Smooth muscle cell (in vitro differentiated cells): ENCODE measurements around the gene SH2B3. TPM values are rescaled to one million over a fixed set of nuclear protein-coding genes. Genes with fewer than 3 reads are reported as not detected.

Source experiments
- DNase-seq: peaks from one replicate; lab custom pipeline; 2025; ENCODE audit not compliant: unreplicated experiment; lab: John Stamatoyannopoulos, UW
- H2AFZ ChIP-seq: fragments of 200-600 bp; sonication (generic); 2 replicates; pipeline ENCODE4 v1.6.0; 2016; ENCODE audit warnings: antibody characterized with exemption, low read depth, mild to moderate bottlenecking
- H3F3A ChIP-seq: fragments of 200-600 bp; sonication (generic); 2 replicates; pipeline ENCODE4 v1.6.0; 2017; ENCODE audit warnings: antibody characterized with exemption, low read depth
- H3K27ac ChIP-seq: fragments of 200-600 bp; sonication (generic); 2 replicates; pipeline ENCODE4 v1.5.1; 2016; ENCODE audit warnings: low read depth, mild to moderate bottlenecking
- H3K27me3 ChIP-seq: fragments of 200-600 bp; sonication (generic); 2 replicates; pipeline ENCODE4 v1.6.1; 2016; ENCODE audit warnings: low read depth, mild to moderate bottlenecking
- H3K36me3 ChIP-seq: fragments of 200-600 bp; sonication (generic); 2 replicates; pipeline ENCODE4 v1.5.1; 2016; ENCODE audit warnings: low read depth
- H3K4me1 ChIP-seq: fragments of 200-600 bp; sonication (generic); 2 replicates; pipeline ENCODE4 v1.5.1; 2016; ENCODE audit warnings: low read depth
- H3K4me2 ChIP-seq: fragments of 200-600 bp; sonication (generic); 2 replicates; pipeline ENCODE4 v1.6.0; 2016; ENCODE audit warnings: mild to moderate bottlenecking
- H3K4me3 ChIP-seq: fragments of 200-600 bp; sonication (generic); 2 replicates; pipeline ENCODE4 v1.5.1; 2016; ENCODE audit warnings: mild to moderate bottlenecking
- H3K79me2 ChIP-seq: fragments of 200-600 bp; sonication (generic); 2 replicates; pipeline ENCODE4 v1.6.0; 2016; ENCODE audit warnings: low read depth, mild to moderate bottlenecking
- H3K9ac ChIP-seq: fragments of 200-600 bp; sonication (generic); 2 replicates; pipeline ENCODE4 v1.6.0; 2016; ENCODE audit warnings: low read depth
- H3K9me3 ChIP-seq: fragments of 200-600 bp; sonication (generic); replicated peaks from 2 replicates; pipeline ENCODE4 v1.5.1; 2016; ENCODE audit warnings: low read depth
- H4K20me1 ChIP-seq: fragments of 200-600 bp; sonication (generic); 2 replicates; pipeline ENCODE4 v1.6.0; 2016; ENCODE audit warnings: low read depth
- CTCF ChIP-seq: fragments of 200-600 bp; sonication (generic); IDR thresholded peaks from 2 replicates; pipeline ENCODE4 v1.5.1; 2017; ENCODE audit warnings: borderline replicate concordance, mild to moderate bottlenecking, antibody characterized with exemption; ENCODE audit not compliant: insufficient read depth, poor library complexity, severe bottlenecking
- WGBS: methylation state at CpG from one replicate; pipeline ENCODE4 v1.1.7; 2016; ENCODE audit warnings: low lambda C conversion rate; 5-methylcytosine and 5-hydroxymethylcytosine counted together
- polyA plus RNA-seq: library from polyadenylated mRNA; unstranded; fragments of >200 nt; fragmentation: Nextera tagmentation; extraction: Ambion mirVana; gene quantifications from 2 replicates; pipeline ENCODE4 v1.2.1, GENCODE V29; 2016
- total RNA-seq: library from RNA; depleted of rRNA; stranded (reverse); fragments of >200 nt; gene quantifications from 2 replicates; pipeline ENCODE4 v1.2.3, GENCODE V29; 2014

SH2B3 gene
- total and polyA plus RNA-seq, 2 experiments from 2014 or later = 4.7 to 5.2 TPM

GRCh38 chr12:111362687-111363475 is 42.8 kb upstream of the SH2B3 start:
- H3F3A ChIP-seq = no peaks in the 10 kb centered on the region
- H3K4me1 ChIP-seq = peaks cover 5% of the 10 kb centered on the region
- H3K9me3 ChIP-seq = no peaks in the 10 kb centered on the region
- H3K79me2 ChIP-seq = no peaks in the 10 kb centered on the region
- H3K4me2 ChIP-seq = no peak overlapping the region
- H3K4me3 ChIP-seq = no peak overlapping the region
- DNase-seq = no peak
- WGBS = 97% methylated on average over 28 of the region's 59 CpGs
- H3K9ac ChIP-seq = no peak overlapping the region
- H3K36me3 ChIP-seq = no peaks in the 10 kb centered on the region
- H3K27me3 ChIP-seq = no peaks in the 10 kb centered on the region
- peaks cover 10% of the 10 kb centered on the region for H4K20me1 ChIP-seq
- TF ChIP-seq CTCF = no peak
- no peak overlapping the region for H2AFZ ChIP-seq
- H3K27ac ChIP-seq = no peak overlapping the region

GRCh38 chr12:111363578-111363977 is 42.1 kb upstream of the SH2B3 start:
- H3K9ac ChIP-seq = no peak overlapping the region
- no peak overlapping the region for H3K4me3 ChIP-seq
- no peak overlapping the region for H3K4me2 ChIP-seq
- no peaks in the 10 kb centered on the region for H3K36me3 ChIP-seq
- peaks cover 10% of the 10 kb centered on the region for H4K20me1 ChIP-seq
- no peak for TF ChIP-seq CTCF
- 85% methylated on average over 3 of the region's 3 CpGs for WGBS
- no peak overlapping the region for H3K27ac ChIP-seq
- H3K9me3 ChIP-seq = no peaks in the 10 kb centered on the region
- peaks cover 10% of the 10 kb centered on the region for H3K4me1 ChIP-seq
- no peaks in the 10 kb centered on the region for H3K79me2 ChIP-seq
- no peaks in the 10 kb centered on the region for H3F3A ChIP-seq
- H3K27me3 ChIP-seq = no peaks in the 10 kb centered on the region
- DNase-seq = no peak
- H2AFZ ChIP-seq = no peak overlapping the region

- 97% methylated on average over 10 of the region's 10 CpGs for WGBS
- Histone ChIP-seq H3K4me3 (no peak overlapping the region), H4K20me1 (peaks cover 10% of the 10 kb centered on the region), H3K27ac (no peak overlapping the region), H3K9me3 (no peaks in the 10 kb centered on the region), H3K27me3 (no peaks in the 10 kb centered on the region), H2AFZ (no peak overlapping the region), H3F3A (no peaks in the 10 kb centered on the region), H3K9ac (no peak overlapping the region), H3K36me3 (no peaks in the 10 kb centered on the region), H3K4me2 (no peak overlapping the region), H3K4me1 (peaks cover 13% of the 10 kb centered on the region), H3K79me2 (peaks cover 3% of the 10 kb centered on the region)
- DNase-seq = no peak
- TF ChIP-seq CTCF = no peak
These were observed 39.6 kb upstream of the SH2B3 start for GRCh38 chr12:111366075-111366474.

GRCh38 chr12:111366583-111366982 is 39.1 kb upstream of the SH2B3 start:
- no peak overlapping the region for H2AFZ ChIP-seq
- DNase-seq = no peak
- peaks cover 10% of the 10 kb centered on the region for H4K20me1 ChIP-seq
- TF ChIP-seq CTCF = no peak
- H3K4me3 ChIP-seq = no peak overlapping the region
- peaks cover 3% of the 10 kb centered on the region for H3K79me2 ChIP-seq
- H3F3A ChIP-seq = no peaks in the 10 kb centered on the region
- 99% methylated on average over 2 of the region's 2 CpGs for WGBS
- H3K4me1 ChIP-seq = peaks cover 13% of the 10 kb centered on the region
- H3K27me3 ChIP-seq = no peaks in the 10 kb centered on the region
- no peak overlapping the region for H3K9ac ChIP-seq
- no peak overlapping the region for H3K4me2 ChIP-seq
- no peaks in the 10 kb centered on the region for H3K9me3 ChIP-seq
- no peaks in the 10 kb centered on the region for H3K36me3 ChIP-seq
- no peak overlapping the region for H3K27ac ChIP-seq
